Measurements from ENCODE around the gene SLC10A2.

SLC10A2 gene

GRCh38 chr13:103044056-103044455, 22.2 kb downstream of the SLC10A2 start:
- DNase-seq = no peak

GRCh38 chr13:103040006-103040405, 26.2 kb downstream of the SLC10A2 start:
- DNase-seq = no peak

GRCh38 chr13:103039183-103039582, 27.0 kb downstream of the SLC10A2 start:
- DNase-seq = no peak

- no peak for DNase-seq
Observed at GRCh38 chr13:103036268-103036667, 29.9 kb downstream of the SLC10A2 start.

- peak; percentile 11 for DNase-seq
Observed at GRCh38 chr13:103033999-103034398, 32.2 kb downstream of the SLC10A2 start.

GRCh38 chr13:103031332-103031873, 34.8 kb downstream of the SLC10A2 start:
- DNase-seq = no peak

GRCh38 chr13:103030776-103031175, 35.4 kb downstream of the SLC10A2 start:
- no peak for DNase-seq

- no peak for DNase-seq
Observed at GRCh38 chr13:103029798-103030197, 36.4 kb downstream of the SLC10A2 start.

GRCh38 chr13:103022336-103022735, 43.9 kb downstream of the SLC10A2 start:
- DNase-seq = no peak

GRCh38 chr13:103018556-103018955, 47.7 kb downstream of the SLC10A2 start:
- DNase-seq = no peak

- no peak for DNase-seq
Observed at GRCh38 chr13:103012646-103013045, 53.6 kb downstream of the SLC10A2 start.

- no peak for DNase-seq
Observed at GRCh38 chr13:103009051-103009840, 57.0 kb downstream of the SLC10A2 start.

GRCh38 chr13:103007427-103007762, 58.8 kb downstream of the SLC10A2 start:
- DNase-seq = no peak

- DNase-seq = peak; percentile 96
Observed at GRCh38 chr13:103006641-103007426, 59.4 kb downstream of the SLC10A2 start.

GRCh38 chr13:103004661-103005345, 61.4 kb downstream of the SLC10A2 start:
- no peak for DNase-seq

GRCh38 chr13:103003631-103004030, 62.6 kb downstream of the SLC10A2 start:
- DNase-seq = no peak

GRCh38 chr13:103002279-103002678, 63.9 kb downstream of the SLC10A2 start:
- no peak for DNase-seq

GRCh38 chr13:103000157-103000556, 66.1 kb downstream of the SLC10A2 start:
- no peak for DNase-seq

- peak; percentile 97 for DNase-seq
Observed at GRCh38 chr13:102999499-102999898, 66.7 kb downstream of the SLC10A2 start.
